HuH-7.5 (cell line): ENCODE measurements around the gene ERBB4.

Experiments
- DNase-seq: peaks from one replicate; pipeline ENCODE4 v3.0.0; 2011; ENCODE audit warnings: low spot score

ERBB4 gene

DNA sequence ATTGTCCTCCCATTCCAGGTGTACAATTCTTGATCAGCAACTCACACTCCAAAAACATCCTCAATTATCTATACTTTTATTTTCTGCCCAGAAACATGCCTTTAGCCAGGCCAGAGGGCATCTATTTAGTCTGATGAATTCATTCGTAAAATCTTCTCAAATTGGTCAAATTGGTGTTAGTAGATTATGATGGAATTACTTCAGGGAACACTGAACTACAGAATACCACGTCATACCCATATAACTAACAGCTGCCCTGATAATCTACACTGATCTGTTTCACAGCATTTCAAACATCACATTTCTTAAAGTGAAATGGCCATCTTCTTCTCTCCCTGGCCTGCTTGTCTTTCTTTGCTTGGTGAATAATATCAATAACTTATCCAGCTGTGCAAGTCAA lies 1140.8 kb downstream of the ERBB4 start:
- DNase-seq = no peak

DNA sequence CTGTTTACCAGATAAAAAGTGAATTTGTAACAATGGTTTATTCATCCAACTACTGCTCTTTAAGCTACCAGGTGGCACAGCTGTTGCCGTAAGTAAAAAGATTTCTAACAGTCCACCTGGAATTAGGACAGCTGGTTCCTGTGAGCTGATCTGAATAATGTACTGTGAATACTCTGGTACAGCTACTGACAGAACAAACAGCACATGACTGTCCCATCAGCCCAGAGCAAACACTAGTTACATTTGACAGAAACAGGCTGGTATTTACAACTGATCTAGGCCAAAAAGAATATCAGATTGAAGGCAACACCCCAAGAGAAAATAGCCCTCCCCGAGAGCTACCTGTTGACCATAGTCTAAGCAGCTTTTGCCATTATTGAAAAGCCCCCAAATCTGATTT lies 1141.8 kb downstream of the ERBB4 start:
- no peak for DNase-seq

DNA sequence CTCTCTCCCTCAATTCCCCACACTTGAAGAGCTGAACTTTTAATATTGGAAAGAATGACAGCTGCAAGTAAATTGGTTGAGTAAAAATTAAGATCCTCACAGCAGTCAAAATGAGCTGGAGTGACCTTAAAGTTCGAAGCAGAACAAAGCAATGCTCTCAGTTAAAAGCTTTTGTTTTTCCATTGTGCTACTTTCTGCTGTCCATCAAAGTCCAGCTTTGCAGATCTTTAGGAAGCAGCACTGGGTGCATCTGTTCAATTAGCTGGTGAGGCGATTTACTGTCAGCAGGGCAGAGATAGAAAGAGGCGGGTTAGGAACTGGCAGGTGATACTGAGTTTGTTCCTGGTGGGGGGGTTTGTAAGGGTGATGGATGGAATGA lies 1147.4 kb downstream of the ERBB4 start:
- no peak for DNase-seq

DNA sequence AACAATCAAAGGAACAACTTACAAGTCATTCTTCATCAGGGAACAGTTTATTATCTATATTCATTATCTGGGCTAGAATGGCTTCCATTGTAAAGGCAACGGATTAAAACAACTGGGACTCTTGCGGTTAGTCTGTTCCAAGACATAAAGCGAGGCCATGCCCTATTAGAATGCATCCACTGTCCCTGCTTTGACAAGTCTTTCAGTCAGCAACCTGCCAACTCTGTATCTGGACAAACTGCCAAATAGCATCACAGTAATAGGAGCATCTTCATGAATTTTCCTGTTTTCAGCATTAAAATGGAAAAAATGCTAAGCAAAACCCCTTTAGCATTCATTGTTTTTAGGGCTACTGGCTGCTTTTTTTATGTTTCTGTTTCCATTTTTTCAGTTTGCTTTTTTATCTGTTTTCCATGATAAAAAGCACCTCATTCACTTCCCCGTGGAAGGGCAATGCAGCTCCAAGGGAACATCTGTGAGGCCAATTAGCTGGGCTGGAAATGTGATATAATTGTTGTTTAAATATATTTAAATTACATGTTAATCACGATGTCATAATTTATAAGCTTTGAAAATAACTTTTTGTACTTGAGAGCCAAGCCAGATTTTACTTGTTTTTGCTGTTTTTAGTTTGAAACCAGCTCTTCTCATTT lies 1147.9 kb downstream of the ERBB4 start:
- DNase-seq = no peak

DNA sequence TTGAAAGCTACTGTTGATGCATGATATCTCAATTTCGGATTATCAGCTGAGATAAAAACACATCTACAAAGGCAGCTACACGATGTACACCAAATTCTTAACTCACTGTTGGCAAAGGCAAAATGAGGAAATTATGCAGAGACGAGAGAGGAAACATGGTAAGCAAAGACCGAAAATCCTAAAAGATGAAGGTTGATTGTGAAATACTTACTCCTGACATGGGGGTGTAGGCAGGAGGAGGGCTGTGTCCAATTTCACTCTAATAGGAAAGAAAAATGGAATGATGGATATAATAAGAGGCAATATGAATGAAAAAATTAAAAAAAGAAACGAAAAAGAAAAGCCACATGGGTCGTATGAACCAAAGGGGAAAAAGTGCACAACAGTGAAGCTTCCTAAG lies 1150.9 kb downstream of the ERBB4 start:
- DNase-seq = no peak

DNA sequence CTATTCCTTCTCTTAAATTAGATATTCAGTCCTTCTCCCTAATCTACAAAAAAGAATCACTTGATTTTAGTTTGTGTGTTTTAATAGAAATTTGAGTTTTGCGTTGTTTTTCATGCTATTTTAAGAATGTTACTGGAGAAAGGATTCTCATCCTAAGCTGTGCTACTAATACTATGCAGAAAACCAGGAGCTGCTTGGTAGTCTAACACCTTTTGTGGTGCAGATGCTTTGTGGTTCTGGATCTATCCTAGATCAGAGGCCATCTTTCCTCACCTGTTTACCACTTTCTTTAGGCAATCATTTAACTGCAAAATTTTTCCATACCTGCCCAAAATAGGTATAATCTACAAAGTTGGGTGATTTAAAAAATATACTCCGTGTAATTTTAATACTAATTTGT lies 1158.6 kb downstream of the ERBB4 start:
- no peak for DNase-seq

DNA sequence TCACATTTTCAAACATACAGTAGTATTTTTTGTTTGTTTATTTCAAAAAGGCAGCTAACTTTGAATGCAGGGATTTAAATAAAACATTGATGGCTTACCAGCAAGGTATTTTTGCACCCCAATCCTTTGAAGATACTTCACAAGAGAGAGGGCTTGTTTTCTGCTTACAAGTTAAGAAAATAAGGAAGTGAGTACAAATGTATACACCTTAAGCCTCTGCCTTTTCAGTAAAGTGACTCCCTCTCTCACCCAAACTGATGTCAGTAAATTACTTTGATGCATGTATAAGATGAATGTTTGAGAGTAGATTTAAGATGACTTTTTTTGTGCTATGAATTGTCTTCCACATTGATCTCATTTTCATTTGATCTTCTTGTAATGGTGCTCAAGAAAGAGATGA lies 1162.2 kb downstream of the ERBB4 start:
- DNase-seq = no peak

DNA sequence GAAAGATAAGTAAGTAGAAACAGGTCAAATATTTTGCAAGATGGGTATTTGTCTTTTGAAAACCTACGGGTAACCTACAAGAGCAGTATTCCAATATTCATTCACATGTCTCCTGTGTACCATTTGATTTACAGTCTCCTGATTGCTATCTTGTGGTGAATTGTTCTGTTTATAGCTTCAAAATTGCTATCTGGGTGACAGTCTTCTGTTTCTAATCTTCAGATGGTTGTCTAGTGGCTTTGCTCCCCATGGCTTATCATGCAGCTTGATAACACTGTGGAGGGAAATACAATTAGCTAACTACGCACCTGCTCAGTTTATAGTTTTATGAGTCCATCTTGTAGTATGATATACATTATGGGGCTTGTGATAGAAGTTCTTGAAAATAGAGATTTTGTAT lies 1165.4 kb downstream of the ERBB4 start:
- no peak for DNase-seq

DNA sequence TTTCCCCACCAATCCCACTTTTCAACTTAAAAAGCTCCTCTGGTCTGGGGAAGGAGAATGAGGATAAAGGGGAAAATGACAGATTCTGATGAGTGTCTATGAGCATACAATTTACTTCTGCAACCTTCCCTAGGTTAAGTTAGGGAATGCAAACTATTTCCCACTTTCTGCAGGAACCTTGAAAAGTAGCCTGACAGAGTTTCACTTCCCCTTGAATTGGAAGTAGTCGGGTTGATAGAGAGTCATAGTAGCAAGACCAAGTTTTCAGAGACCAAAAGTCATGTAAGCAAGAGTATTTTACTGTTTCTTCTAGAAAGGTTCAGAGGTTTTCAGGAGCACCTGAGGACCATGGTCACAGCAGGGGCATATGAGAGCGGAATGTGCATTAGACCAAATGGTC lies 1167.1 kb downstream of the ERBB4 start:
- no peak for DNase-seq

DNA sequence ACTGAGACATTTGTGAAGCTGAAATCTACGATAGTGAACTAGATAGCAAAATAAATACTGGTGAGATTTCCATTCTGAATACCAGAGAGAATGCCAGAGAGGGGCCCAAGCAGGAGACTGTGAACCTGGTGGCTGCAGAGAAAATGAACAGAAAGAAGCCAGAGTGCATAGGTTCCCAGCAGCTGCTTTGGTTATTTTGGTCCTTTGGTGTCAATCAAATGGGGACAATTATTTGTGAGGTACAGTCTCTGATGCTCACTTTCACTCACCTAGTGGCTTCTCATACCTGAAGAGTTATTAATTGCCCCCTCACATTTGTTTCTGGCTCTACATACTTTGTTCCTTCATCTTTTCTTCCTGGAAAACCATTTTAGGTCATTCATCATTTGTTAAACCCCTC lies 1170.1 kb downstream of the ERBB4 start:
- no peak for DNase-seq

DNA sequence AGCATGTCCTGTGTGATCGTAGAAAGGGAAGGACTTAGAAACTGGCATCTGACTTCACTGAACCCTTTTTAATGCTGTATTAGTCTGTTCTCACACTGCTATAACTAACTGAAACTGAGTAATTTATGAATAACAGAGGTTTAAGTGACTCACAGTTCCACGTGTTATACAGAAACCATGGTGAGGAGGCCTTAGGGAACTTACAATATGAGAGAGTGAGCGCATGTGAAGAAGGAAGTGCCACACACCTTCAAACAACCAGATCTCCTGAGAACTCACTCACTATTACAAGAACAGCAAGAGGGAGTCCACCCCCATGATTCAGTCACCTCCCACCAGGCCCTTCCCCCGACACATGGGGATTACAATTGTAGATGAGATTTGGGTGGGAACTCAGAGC lies 1170.9 kb downstream of the ERBB4 start:
- DNase-seq = no peak

DNA sequence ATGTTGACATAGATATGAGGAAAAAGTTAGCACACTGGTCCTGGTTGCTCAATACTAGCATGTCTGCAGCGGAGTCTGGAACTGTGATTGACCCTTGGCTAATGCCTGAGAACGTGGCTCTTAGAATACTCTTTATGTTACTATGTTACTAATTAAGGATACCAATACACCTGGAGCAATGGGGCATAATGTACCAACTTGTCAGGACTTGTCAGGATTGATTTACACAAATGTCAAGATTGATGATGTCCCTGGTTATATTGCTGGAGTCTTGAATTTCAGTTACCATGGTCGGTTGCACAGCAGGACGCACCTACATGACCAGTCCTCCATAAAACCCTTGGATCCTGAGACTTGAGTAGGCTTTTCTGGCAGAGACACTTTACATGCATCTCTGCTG lies 1171.3 kb downstream of the ERBB4 start:
- DNase-seq = no peak

DNA sequence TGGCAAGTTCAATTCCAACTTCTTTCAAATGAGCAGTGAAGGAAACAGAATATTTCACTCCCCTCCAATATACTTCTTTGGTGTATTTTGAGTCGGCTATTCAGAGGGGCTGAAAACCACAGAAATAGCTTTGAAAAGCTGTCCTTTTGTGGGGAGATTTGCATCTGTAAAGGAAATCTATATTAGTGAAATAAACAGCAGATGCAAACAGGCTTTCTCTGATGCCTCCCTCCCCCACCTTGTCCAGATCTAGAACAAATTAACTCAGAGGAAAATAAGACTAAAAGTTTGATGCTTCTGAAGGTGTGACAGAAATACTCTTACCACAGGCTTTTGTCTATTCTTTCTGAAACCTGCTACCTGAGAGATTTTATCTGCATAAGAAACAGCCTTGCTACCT lies 1173.7 kb downstream of the ERBB4 start:
- DNase-seq = no peak

DNA sequence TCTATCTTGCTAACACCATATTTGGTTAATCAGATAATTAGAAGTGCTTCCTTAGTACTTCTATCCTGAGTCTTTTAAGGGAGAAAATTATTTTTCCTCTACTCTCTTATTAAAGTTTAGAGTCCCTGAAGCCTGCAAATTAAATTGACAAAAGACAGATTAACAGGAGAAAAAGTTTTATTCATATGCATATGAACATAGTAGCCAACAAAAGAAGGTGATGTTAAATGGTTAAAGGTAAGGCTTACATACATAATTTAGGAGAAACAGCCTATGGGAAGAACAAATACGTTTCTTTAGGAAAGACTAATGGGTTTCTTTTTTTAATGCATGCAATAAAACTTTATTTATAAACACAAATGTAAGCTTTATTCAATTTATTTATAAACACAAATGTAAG lies 1177.2 kb downstream of the ERBB4 start:
- DNase-seq = no peak

DNA sequence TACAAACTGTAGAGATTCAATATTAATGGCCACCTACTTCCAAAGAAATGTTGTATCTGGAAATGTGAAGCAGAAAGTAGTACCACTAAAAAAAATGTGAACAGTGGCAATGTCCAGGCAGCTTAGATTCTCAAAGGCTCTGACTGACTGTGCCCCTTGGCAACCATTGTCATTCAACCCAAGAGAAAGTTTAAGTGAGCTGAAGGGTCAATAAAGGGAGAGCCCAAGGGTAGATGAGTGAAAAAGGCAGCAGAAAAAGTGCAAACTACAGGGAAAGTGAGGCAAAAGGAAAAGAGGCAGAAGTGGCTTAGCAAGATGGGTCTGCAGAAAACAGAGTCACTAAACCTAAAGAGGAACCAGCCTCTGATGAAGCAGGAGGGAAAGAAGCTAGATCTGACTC lies 1179.3 kb downstream of the ERBB4 start:
- DNase-seq = no peak

DNA sequence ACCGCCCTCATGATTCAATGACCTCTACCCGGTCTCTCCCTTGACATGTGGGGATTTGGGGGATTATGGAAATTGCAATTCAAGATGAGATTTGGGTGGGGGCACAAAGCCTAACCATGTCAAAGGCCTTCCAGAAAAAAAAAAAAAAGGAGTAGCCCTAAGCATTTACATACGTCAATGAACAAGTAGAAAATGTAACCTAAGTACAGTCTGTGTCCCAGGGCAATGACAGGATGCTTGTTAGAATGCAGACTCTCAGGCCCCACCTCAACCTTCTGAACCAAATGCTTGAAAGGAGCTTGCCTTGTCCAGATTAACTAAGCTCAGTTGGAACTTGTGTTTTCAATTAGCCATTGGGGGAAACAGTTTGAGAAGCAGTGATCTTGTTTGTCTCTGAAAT lies 1180.1 kb downstream of the ERBB4 start:
- DNase-seq = no peak

DNA sequence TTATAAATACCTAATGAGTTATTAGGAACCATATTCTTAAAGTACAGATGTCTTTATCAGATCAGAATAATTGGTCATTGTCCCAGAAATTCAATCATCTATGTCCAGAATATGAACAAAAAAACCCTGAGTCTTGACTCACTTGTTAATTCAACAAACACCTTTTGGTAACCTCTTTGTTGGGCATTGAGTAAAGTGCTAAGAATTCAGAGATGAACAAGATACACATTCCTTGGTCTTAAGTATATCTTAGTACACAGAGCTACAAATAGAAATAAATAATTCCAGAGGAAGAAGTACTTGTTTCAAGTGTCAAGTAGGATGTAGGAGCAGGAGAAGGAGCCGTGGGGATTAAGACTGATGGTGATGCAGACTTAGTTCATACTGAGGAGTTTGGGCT lies 1184.1 kb downstream of the ERBB4 start:
- no peak for DNase-seq

DNA sequence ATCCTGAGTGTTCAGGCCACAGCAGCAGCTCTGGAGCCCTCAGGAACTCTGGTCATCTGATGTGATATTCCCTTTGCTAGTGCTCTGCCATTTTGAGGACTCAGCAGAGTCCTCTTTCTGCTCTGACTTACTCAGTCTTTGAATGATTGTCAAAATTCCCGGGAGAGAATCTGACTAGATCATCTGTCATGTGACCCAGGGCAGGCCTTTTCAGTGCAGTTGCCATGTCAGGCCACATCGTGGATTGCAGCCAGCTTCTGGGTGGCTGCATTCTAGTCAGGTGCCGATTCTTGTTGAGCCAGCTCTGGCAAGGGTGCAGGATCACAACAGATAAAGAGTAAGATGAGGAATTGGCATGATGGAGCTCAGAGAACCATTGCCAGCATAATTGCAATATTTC lies 1186.6 kb downstream of the ERBB4 start:
- DNase-seq = no peak

DNA sequence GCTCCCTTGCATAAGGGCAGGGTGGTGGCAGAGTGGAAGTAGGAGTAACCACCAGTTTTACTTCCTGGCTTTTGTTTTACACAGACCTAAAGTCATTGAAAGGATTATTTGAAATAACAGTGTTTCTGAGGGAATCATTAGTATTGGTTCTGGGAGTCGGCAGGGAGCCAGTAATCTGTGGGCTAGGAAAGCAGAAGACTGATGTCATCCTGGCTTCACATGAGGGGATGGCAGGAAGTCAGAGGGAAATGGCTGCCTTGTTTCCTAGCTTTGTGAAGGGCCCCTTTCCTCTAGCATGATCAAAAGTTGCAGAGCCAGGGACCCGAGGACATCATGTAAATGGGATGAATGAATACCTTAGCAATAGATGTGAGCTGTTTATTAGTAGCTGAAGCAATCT lies 1189.6 kb downstream of the ERBB4 start:
- no peak for DNase-seq

DNA sequence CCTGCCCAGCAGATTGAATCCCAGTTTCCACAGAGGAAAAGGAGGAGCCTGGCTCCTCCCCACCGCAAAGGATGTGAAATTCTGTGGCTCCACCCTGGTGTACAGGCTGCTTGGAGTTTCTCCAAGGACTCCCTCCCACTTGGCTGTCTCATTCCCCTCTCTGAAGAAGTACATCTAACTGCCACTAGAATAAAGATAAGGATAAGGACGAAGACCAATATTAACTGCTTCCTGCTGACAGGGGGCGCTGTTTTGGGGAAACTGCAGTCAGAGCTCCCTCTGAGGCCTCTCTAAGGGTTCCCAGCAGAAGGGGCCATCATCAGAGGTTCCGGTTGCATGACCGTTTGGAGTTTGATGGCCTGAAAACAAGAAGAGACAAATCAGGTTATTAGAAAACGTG lies 1191.3 kb downstream of the ERBB4 start:
- no peak for DNase-seq

DNA sequence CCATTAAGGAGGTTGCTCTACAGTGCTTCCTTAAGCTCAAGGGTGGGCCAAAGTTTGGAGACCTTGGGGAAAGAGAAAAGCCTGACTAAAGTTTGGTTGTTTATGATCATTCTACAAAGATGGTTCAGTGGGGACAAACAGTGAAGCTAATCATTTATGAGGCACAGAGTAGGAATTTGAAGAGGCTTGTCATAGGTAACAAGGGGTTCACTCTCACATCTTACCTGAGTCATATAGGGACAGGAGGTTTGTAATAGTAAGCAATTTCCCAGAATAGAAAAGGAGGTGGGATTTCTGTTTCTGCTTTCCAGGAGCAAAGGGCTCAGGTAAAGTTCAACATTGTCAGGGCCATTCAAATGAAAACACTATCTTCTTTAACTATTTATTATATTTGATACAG lies 1194.3 kb downstream of the ERBB4 start:
- no peak for DNase-seq

DNA sequence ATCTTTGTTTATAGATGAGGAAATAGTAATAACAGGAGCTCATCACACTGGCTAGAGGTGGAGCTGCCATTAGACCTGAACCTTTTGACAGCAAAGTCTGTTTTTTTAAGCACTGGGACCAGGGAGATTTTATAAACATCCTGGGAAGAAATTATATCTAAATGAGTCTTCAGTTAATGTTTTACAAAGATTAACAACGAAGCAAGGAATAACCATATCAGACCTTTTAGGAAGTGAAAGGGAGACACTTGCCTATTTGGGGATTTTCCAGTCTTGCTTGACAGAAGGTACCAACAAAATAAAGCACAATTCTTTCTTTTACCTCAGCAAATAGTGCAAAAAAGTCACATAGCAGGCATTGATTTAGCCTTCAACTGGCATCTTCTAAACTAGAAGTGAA lies 1205.2 kb downstream of the ERBB4 start:
- no peak for DNase-seq

DNA sequence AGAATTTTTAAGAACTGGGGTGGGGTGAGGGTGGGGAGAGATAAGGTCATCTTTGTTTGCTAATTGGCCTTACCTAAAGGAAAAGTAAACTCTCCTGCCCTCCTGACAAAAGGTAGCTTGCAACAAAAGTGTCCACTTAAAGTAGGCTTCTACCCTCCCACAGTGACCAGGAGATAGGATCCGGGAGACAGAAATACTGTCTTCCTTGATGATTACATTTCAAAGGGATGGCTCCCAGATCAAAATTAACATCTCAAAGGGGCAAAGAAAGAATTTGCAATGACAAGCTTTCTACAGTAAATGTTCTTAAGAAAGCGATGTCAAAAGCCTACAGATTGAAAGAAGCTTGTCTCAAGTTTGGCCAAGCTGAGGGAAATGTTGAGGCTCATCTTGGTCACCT lies 1206.9 kb downstream of the ERBB4 start:
- no peak for DNase-seq

DNA sequence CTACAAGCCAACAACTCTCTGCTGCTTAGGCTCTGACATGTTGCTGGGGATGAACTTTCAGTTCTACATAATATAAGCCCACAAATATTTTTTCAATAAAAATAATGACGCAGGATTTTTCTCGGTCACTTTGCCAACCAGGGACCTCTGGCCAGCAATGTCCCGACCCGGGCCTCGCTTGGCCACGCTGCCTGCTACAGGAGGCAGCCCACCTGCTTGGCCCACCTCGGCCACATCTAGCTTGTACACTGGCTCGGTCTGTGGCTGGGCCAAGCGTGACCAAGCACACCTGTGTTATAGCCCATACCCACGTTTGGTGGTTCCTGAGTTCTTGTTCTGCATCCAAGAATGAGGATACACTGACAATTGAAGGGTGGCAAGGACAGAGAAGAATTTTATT lies 1208.7 kb downstream of the ERBB4 start:
- no peak for DNase-seq

DNA sequence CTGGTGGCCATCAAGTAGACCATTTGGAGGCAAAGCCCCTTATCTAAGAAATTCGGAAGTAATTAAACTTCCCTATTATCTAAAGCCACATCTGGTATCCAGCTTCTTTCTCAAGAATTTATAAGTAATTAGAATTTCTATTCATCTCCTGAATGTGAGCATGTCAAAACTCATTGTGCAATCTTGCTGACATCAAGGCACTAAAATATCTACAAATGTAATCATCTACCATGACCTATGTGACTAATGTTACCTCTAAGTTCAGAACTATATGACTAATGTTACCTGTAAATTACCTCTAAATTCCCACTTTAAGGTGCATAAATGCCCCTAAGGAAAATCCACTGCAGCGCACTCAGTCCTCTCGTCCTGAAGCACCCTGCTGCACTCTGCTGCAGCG lies 1209.2 kb downstream of the ERBB4 start:
- DNase-seq = no peak
